ENCODE results near the gene CPAMD8.

CPAMD8 gene

DNA sequence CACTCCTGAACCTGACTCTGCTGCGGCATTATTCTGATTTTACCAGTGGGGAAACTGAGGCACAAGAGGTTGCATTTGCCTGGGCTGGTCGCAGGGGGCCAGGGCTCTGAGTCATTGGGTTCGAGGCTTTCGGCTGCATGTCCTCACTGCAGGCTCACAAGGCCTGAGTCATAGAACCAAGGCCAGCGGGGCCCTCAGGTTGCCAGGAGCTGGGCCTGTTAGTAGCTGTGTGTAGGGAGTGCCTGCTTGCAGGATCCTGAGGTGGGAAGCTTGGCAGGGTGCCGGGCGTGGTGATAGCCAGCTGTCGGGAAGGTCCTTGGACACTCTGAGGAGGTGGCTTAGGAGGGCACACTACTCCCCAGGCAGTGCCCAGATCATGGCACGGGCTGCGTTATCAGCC is 159.4 kb downstream of the CPAMD8 start:
- DNase-seq: no peak

DNA sequence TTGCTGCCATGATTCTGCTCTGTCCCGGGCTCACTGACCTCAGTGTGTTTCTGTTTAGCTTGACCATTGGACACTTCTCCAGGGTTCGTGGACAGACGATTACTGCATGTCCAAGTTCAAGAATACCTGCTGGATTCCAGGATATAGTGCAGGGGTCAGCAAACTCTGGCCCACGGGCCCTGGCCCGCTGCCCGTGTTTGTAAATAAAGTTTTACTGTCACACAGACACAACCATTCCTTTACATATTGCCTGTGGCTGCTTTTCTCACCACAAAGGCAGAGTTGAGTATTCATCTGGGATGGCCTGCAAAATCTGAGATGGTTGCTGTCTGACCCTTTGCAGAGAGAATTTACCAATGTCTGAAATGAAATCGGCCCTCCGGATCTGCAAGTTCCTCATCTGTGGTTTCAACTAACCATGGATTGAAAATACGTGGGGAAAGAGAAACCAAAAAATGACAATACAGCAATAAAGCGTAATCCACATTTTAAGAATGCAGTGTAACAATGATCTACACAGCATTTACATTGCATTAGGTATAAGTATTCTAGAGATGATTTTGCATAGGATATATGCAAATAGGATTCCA is 163.7 kb downstream of the CPAMD8 start:
- no peak for DNase-seq

DNA sequence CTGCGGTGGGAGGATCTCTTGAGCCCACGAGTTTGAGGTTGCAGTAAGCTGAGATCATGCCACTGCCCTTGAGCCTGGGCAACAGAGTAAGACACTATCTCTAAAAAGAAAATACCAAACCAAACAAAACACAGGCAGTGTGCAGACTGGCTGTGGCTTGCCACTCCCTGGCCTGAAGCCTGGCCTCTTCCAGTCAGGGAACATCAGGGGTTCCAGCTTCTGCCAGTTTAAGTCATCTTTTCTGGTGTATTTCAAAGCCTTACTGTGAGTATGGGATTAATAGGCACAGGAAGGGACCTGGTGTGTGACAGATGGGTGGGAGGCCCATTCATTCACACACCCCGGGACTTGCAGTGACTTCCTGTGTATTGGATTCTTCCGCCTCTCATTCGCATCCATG is 164.8 kb downstream of the CPAMD8 start:
- no peak for DNase-seq

DNA sequence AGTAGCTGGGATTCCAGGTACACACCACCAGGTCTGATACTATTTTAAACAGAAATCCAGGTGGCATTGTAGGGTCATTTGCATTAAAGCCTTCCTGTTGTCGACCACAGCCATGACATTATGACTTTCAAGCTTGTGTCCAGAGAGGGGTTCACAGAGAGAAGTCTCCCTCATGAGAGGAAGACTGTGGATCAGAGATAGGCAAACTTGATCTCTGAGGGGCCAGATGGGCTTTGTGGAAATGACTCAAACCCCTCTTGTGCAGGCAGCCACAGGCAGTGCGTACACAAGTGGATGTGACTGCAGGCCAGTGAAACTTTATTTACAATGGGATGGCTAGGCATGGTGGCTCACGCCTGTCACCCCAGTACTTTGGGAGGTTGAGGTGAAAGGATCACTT is 165.6 kb downstream of the CPAMD8 start:
- DNase-seq: no peak

DNA sequence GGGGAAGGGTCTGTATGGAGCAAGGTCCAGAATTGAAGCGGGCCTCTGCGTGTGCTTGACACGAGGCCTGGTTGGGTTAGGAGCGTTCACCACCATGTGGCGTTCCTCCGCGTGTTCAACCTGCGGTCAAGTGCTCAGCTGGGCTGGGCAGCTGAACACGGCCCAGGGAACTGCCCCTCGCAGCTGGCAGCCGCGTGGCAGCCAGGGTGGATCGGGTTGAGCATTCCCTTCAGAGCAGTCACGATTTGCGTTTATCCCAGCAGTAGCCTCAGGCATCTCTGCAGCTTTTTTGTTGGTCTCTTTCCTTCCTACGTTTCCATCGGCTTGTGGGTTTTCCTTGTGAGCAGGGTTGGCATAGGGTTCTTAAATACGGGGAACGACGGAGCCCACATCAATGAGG is 166.5 kb downstream of the CPAMD8 start:
- DNase-seq: no peak

DNA sequence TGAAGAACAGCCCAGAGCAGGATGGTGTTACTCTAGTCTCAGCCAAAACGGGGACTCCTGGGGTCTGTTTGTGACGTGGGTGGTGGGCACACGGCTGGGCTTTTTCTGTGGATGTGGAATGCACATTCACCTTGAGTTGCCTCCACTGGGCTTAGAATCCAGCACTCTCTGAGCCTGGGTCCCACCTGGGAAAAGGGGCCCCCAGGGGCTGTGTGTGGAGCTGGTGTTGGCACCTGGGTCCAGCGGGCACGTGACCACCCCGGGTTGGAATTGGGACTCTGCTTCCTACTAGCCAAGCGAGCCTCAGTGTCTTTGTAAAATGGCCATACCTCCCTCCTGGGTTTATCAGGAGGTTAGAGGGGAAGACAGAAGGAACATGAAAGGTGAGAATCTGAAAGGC is 167.0 kb downstream of the CPAMD8 start:
- DNase-seq: no peak

DNA sequence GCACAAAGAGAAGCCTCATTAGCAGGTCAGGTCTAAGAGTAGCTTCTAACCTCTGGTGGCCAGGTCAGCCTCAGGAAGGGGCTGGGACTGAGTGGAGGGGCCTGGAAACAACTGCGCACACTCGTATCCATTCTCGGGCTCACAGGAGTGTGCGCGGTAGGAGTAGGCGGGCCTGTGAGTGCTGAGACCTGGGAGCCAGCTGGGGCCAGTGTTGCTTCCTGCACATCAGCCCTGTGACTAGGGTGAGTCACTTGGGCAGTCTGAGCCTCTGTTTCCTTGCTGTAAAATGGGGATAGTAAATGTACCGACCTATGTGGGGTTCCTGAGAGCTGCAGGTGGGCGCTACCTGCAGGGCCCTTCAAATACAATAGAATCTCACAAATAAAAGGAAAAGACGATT is 170.5 kb downstream of the CPAMD8 start:
- DNase-seq: no peak

DNA sequence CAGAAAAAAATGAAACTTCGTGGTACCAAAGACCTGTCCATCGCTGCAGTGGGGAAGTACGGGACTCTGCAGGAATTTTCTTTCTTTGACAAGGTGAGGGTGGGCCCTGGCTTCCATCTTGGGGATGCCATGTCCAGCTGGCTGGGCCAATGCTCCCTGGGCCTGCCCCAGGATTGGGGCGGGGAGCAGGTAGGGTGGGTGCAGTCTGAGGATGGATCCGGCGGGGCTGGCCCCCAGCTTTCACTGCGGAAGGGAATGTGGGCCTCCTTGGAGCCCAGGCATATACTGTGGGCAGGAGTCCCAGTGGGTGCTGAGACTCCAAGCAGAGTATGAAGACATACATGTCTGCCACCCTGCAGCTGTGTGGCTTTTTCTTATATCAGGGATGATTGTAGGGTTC is 173.5 kb downstream of the CPAMD8 start:
- no peak for DNase-seq

DNA sequence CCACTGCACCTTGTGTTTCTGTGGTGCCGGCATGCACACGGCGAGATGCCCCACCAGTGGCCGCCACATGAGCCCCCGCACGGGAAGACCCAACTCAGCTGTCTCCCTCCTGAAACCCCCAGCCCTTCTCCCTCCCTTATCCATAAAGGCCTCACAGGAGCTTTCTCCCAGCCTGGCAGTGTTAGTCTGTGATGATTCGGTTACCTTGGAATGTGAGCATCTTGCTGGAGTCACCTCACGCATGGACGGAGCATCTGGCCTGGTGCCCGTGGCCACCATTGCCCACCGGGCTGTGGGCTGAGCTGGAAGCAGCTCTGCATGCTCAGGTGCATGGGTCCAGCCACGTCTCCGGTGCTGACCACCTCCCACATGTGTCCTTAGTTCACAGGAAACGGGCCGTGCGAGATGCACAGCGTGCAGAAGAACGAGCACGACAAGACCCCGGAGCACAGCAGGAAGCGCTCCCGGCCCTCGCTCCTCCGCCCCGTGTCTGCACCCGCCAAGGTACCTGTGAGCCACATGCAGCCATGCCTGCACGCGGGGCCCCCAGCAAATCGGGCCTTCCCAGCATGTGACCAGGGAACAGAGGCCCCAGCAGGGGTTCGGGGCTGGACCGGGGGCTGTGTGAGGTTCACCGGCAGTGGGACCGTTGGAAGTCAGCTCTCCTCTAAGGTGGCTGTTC is 175.4 kb downstream of the CPAMD8 start:
- DNase-seq: no peak

DNA sequence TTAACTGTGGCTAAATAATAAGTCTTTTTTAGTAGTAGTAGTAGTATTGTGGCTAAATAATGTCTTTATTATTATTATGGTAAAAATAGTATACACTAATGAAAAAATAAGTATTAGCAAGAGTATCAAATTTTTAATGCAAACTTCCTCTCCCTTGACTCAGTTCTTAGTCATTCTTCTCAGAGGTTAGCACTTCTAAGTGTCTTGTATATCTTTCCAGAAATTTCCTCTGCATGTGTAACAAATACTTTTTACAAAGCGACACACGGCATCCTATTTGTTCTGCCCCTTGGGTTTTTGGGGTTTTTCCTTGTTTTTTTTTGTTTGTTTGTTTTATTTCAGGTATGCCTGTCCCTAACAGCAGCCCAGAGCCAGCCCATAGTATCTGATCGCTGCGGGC is 176.5 kb downstream of the CPAMD8 start:
- no peak for DNase-seq

DNA sequence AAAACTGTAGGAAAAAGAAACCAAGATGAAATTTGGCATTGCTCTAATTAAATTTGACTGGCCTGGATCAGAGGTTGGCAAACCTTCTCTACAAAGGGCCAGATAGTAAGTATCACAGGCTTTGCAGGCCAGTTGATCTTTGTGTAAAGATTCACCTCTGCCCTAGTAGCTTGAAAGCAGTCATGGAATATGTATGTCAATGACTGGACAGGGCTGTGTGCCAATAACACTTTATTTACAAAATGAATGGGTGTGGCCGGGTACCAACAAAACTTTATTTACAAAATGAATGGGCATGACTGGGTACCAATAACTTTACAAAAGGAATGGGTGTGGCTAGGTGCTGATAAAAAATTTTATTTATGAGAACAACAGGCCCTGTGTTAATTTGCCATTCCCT is 177.4 kb downstream of the CPAMD8 start:
- DNase-seq: no peak

DNA sequence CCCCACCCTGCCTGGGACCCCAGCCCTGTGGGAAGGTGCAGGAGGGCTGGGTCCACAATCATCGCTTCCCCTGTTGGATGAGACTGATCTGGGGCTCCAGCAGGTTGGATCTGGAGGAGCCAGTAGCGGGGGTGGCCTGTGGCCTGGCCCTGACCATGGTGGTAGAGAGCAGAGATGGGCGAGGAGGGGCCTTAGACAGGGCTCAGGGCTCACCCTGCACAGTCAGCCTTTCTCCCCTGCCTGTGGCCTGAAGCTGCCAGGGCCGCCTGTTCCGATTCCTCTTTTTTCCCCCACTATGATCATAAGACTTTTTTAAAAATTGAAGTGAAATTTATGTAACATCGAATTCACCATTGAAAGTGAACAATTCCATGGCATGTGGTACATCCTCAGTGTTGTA is 179.2 kb downstream of the CPAMD8 start:
- DNase-seq: no peak

DNA sequence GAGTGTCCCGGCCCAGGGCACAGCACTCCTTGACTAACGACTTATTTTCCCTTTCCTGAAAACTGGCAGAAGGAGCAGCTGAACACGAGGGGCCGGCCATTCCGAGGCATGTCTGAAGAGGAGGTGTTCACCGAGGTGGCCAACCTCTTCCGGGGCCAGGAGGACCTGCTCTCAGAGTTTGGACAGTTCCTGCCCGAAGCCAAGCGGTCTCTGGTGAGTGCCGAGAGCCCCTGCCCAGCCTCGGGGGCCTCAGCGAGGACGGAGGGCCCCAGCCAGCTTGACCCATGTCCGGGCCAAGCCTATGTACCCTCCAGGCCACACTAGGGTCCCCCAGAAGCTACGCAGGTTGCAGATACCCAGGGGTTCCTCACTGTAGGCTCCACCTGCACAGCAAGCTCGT is 179.7 kb downstream of the CPAMD8 start:
- no peak for DNase-seq

Measured in CD4-positive, alpha-beta T cell treated with Interleukin-21 for 1 hour (primary cell).